Ascending aorta (tissue), 2 donors: ENCODE measurements around the gene BRMS1L. TPM values are rescaled to one million over a fixed set of nuclear protein-coding genes. Genes with fewer than 3 reads are reported as not detected.

Source experiments
- DNase-seq, 2 donors: peaks; one replicate each; pipeline ENCODE4 v3.0.0-alpha.2; 2019; ENCODE audit warnings: low spot score in 2 of 2
- H3K27ac ChIP-seq, 2 donors: fragments of 200-600 bp; sonication (generic); one replicate each; pipeline ENCODE4 v1.5.1; 2016 to 2017; ENCODE audit warnings: mild to moderate bottlenecking in 1 of 2
- H3K27me3 ChIP-seq: fragments of 200-600 bp; sonication (generic); one replicate; pipeline ENCODE4 v1.5.1; 2017
- H3K36me3 ChIP-seq, 2 donors: fragments of 200-600 bp; sonication (generic); one replicate each; pipeline ENCODE4 v1.5.1; 2016
- H3K4me1 ChIP-seq, 2 donors: fragments of 200-600 bp; sonication (generic); one replicate each; pipeline ENCODE4 v1.5.1; 2016 to 2017; ENCODE audit warnings: mild to moderate bottlenecking in 1 of 2
- H3K4me3 ChIP-seq, 2 donors: fragments of 200-600 bp; sonication (generic); one replicate each; pipeline ENCODE4 v1.5.1; 2016 to 2017; ENCODE audit warnings: mild to moderate bottlenecking in 1 of 2
- H3K9me3 ChIP-seq, 2 donors: fragments of 200-600 bp; sonication (generic); one replicate each; pipeline ENCODE4 v1.5.1; 2016
- CTCF ChIP-seq, 3 experiments: fragments of 200-600 bp in 2 of 3; fragments of 450-650 bp in 1 of 3; sonication (generic) in 2 of 3; IDR thresholded peaks; one replicate each; pipeline ENCODE4 v1.5.1; 2016 to 2019; ENCODE audit warnings: antibody characterized with exemption in 3 of 3, mild to moderate bottlenecking in 1 of 3, moderate library complexity in 1 of 3
- intact Hi-C: fragments of 100-400 bp; cut with DNase I; formaldehyde crosslinking; loops from one replicate; pipeline ENCODE4 v1.15.1; 2023
- total RNA-seq: library from RNA; depleted of rRNA; stranded (reverse); fragments of >200 nt; gene quantifications from one replicate; pipeline ENCODE4 v1.1.0, GENCODE V29; 2016

BRMS1L gene
- total RNA-seq, 1 donor from 2014 or later, result 7.7 TPM

GRCh38 chr14:35854696-35855270, 28.6 kb downstream of the BRMS1L start:
- Histone ChIP-seq H3K27me3 (no peaks in the 10 kb centered on the region), H3K27ac (no peak overlapping the region), H3K4me1 (no peaks in the 10 kb centered on the region), H3K36me3 (peaks cover 11 to 17% of the 10 kb centered on the region in 2 donors), H3K9me3 (peaks cover 0 to 6% of the 10 kb centered on the region in 2 donors), H3K4me3 (no peak overlapping the region)
- intact Hi-C loops, result no loop called here
- TF ChIP-seq CTCF (IDR thresholded peaks at IDR 0.05), result no peak
- DNase-seq, result no peak

- Histone ChIP-seq H3K4me1 (no peaks in the 10 kb centered on the region), H3K27ac (no peak overlapping the region), H3K4me3 (no peak overlapping the region), H3K36me3 (peaks cover 8 to 15% of the 10 kb centered on the region in 2 donors), H3K27me3 (no peaks in the 10 kb centered on the region), H3K9me3 (peaks cover 0 to 6% of the 10 kb centered on the region in 2 donors)
- intact Hi-C loops, result no loop called here
- no peak for DNase-seq
- no peak for TF ChIP-seq CTCF (IDR thresholded peaks at IDR 0.05)
Observed at GRCh38 chr14:35855876-35856481, 29.8 kb downstream of the BRMS1L start.

- H3K27ac ChIP-seq, result no peak overlapping the region
- H3K4me3 ChIP-seq, result no peak overlapping the region
- TF ChIP-seq CTCF (IDR thresholded peaks at IDR 0.05), result no peak
- H3K27me3 ChIP-seq, result no peaks in the 10 kb centered on the region
- peaks cover 6 to 12% of the 10 kb centered on the region in 2 donors for H3K36me3 ChIP-seq
- H3K9me3 ChIP-seq, result no peaks in the 10 kb centered on the region
- peaks cover 0 to 4% of the 10 kb centered on the region in 2 donors for H3K4me1 ChIP-seq
- intact Hi-C loops, result no loop called here
- no peak for DNase-seq
Observed at GRCh38 chr14:35858521-35859209, 32.5 kb downstream of the BRMS1L start.

- no peaks in the 10 kb centered on the region for H3K9me3 ChIP-seq
- H3K27me3 ChIP-seq, result no peaks in the 10 kb centered on the region
- TF ChIP-seq CTCF (IDR thresholded peaks at IDR 0.05), result no peak
- DNase-seq, result no peak
- intact Hi-C loops, result no loop called here
- peaks cover 16 to 21% of the 10 kb centered on the region in 2 donors for H3K36me3 ChIP-seq
- H3K4me3 ChIP-seq, result no peak overlapping the region
- peaks cover 0 to 6% of the 10 kb centered on the region in 2 donors for H3K4me1 ChIP-seq
- no peak overlapping the region for H3K27ac ChIP-seq
Observed at GRCh38 chr14:35861204-35861868, 35.2 kb downstream of the BRMS1L start.

- TF ChIP-seq CTCF (IDR thresholded peaks at IDR 0.05), result no peak
- no peak for DNase-seq
- Histone ChIP-seq H3K4me3 (no peak overlapping the region), H3K27ac (peak overlapping the region in 1 of 2 donors; percentile 30), H3K27me3 (no peaks in the 10 kb centered on the region), H3K4me1 (peaks cover 0 to 15% of the 10 kb centered on the region in 2 donors), H3K9me3 (no peaks in the 10 kb centered on the region), H3K36me3 (peaks cover 10 to 21% of the 10 kb centered on the region in 2 donors)
- intact Hi-C loops, result loop anchor here (2.0 kb wide), 1 partner anchor 39 kb away; the partner anchor contains the start of gene BRMS1L
Observed at GRCh38 chr14:35865611-35866324, 39.6 kb downstream of the BRMS1L start.
